Activated CD4-positive, alpha-beta T cell treated with anti-CD3 and anti-CD28 coated beads, Interleukin-2, amount 50 U/mL, for 1 hour (primary cell): Measurements from ENCODE around the gene RASGRF1.

Source experiments
- DNase-seq: peaks from one replicate; pipeline ENCODE4 v3.0.0-alpha.2; 2020

The RASGRF1 gene

DNA sequence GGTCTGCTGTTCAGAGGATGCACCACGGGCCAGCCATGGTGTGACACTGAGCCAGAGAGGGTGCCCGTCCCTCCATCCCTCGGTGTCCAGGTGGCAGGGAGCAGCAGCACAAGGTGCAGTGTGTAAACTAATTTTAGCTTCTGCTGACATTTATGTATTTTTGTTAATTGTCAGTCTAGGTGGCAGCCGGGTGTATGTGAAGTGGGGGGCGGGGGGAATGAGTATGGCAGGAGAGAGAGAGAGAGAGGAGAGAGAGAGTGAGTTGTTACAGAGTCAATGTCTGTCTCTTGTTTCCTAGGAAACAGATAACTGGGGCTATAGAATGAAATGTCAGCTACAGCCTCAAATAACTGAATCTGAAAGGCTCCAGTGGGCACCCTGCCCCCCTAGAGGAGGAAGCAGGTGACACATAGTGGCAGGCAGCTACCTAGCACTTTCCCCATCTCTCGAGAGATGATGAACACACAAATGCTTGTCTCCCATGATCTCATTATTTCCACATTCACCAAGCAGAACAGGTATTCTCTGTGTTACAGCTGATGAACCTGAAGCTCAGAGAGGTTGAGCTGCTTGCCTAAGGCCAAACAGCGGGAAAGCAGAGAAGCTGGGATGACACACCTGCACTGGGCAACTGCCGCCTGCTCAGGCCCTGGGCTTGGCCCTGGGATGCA is 24.7 kb downstream of the RASGRF1 start:
- DNase-seq = no peak

- DNase-seq = no peak
Observed at GRCh38 chr15:79065361-79065705, 25.2 kb downstream of the RASGRF1 start.

DNA sequence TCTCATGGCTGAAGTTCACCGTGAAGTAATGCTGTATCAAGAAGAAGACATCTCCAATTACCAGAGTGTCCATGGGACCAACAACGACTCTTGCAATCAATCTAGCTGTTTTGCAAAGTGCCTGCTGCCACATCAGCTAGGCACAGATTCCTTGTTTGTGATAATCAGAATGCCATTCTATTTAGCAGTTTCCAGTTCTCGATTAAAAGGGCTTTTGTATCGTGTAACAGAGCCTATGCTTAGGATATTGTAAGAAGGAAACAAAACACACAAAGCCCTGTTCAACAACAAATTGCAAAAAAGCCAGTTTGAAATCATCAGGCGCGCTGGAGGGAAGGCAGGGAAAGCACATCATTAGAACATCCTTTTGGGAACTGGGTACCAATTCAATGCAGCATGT is 26.1 kb downstream of the RASGRF1 start:
- no peak for DNase-seq

DNA sequence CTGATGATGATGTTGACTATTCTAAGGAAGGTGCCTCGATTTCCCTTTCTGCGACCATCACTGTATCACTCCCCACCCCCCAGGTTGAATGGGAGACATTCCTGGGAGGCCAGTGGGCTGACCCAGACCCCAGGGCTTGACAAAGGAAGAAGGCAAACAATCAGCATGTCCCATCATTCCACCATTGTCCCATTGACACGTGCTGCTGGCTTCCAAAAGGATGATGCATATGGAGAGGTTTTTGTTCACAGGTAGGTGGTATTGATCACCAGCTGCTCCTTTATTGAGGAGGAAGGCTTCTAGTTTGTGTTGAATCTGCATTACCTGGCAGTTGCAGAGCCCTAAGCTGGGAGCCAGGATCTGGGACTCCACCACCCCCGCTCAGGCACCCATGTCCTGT is 30.4 kb downstream of the RASGRF1 start:
- DNase-seq = no peak

- no peak for DNase-seq
Observed at GRCh38 chr15:79059081-79059572, 31.5 kb downstream of the RASGRF1 start.

DNA sequence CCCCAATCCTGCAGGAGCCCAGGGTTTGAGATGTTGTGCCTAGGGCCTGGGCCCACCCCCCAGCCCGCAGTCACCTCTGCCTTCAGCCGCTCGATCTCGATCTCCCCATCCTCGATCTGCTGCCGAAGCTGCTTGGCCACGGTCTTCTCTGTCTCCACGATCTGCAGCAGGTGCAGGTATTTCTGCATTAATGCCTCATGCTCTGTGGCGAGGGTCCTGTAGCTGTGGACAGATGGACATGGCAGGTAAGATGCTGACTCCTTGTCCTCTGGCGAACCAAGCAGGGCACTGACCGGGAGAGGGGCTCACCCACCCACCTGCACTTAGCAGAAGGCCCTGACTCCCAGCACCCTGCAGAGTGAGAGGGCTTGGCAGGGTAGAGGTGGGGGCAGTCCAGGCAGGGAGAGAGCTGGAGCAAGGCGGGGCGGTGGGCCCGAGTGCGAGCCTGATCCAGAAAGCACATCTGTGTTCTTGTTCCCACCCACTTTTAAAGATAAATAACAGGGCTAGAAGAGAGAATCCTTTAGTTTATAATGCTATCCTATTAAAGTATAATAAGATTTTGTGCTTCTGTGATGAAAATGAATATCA is 32.2 kb downstream of the RASGRF1 start:
- DNase-seq = no peak

DNA sequence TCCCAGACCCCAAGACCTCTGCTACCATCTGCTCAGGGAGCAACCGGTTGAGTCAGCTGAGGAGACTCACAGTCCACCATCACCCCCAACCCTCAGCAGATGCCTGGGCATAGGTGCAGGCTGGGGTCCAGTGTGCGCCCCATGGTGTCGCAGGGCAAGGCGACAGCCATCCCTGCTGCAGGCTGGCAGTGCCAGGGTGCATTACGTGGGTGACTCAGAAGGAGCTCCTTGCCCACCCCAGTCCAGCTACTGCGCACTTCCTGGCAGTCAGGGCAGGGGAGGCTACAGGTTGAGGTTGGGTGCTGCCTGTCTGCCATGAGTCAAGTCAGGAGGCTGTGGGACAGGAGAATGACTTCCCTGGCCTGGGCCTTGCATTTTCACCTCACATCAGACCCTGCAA is 33.5 kb downstream of the RASGRF1 start:
- no peak for DNase-seq

GRCh38 chr15:79054350-79054749 is 36.2 kb downstream of the RASGRF1 start:
- no peak for DNase-seq

DNA sequence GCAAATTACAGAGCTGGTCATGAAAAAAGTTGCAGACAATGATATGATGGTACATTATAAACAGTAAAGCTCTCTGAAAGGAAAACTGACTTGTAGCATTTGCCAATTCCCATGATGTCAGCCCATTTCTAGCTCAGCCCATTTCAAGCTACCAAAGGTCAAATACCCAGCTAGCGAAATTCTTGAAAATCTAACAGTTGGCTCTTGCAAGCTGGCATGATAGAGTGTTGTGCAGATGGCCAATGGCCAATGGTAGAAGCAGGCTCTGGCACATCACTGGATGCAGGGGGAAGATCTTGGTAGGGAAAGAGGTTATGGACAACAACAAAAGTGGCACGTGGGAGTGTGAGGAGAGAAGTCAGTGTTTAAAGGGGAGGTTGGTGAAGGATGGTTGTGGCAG is 36.7 kb downstream of the RASGRF1 start:
- DNase-seq = no peak

DNA sequence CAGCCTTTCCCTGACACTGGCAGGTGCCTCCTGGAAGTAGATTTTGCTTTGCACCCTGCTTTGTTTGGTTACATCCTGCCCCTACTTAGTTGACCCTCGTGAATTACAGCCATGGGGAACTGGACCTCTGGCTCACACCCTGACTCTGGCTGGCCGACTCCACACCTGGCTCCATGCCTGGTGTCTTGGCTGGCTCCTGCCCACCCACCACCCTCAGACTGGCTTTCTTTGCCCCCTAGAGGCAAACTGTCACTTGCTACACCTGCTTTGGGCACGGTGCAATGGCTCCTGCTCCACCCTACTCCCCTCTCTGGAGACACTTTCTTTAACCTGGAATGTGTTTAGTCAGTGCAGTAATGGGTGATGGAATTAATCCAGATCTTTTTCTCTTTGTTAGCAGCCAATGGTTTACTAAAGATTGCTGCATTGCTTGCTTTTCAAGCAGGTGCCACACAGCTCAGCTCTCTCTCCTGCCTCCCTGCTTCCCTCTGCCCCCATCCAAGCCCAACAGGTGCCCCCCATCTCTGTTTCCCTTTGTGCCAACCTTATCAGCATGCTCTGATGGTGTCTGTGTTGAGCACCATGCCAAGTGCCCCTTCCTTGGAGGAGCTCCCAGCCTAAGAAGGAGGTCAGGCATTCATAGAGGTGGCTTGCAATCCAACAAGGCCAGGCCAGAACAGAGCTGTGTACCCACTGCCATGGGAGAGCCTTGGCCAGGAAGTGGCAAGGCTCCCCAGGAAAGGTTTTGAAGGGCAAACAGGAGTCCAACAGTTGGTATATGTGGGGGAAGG is 38.4 kb downstream of the RASGRF1 start:
- DNase-seq = no peak

- DNase-seq = no peak
Observed at GRCh38 chr15:79051029-79051428, 39.6 kb downstream of the RASGRF1 start.

DNA sequence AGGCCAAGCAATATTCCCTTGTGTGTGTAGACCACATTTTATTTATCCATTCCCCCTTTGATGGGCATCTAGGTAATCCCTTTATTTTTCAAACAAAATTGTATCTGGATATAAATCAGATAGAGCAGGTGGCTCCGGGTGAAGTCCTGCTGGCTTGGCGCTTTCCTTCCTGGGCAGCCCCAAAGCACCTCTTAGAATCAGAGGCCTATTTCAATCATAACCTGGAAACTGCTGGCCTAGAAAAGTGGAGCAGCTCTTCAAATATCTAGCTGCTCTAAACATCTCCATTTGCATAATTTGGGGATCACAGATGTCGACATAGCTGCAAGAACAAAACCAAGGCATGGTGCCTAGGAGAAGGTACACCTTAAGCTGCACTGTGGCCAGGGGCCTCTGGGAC is 40.2 kb downstream of the RASGRF1 start:
- DNase-seq = no peak

GRCh38 chr15:79049416-79049815 is 41.2 kb downstream of the RASGRF1 start:
- no peak for DNase-seq

DNA sequence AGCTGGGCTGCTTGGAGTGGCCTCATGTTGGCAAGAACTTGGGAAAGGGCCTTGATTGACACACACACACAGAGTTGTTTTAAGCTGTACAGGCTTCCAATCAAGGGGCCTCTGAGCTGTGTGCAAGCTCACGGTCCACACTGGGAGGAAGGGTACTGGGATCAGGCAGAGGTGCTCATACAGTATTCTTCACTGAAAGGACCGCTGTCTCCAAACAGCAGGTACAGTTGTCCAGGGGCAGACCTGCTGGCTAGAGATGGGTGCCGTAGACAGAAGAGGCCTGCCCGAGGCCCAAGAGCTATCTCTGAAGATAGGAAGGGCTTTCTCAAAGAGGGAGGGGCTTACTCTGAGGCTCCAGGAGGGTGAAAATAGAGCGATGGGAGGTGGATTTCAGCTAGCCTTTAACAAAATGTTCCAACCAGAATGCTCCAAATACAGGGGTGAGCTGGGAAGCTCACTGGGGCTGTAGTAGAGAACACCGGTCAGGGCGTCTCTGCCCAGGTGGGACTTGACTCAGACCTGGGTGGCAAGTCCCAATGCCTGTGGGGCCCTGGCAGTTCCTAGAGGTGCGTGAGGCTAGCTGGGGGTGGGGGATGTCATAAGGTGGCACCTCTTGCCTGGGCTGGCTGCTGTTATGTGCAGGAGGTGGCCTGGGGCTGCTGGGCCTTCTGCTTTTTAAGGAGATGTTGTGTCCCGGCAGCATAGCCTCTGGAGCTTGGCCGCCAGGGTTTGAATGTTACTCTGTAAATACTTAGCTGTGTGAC is 42.7 kb downstream of the RASGRF1 start:
- DNase-seq = no peak

- DNase-seq = no peak
Observed at GRCh38 chr15:79046691-79047404, 43.7 kb downstream of the RASGRF1 start.

GRCh38 chr15:79045041-79045440 is 45.5 kb downstream of the RASGRF1 start:
- DNase-seq = no peak

DNA sequence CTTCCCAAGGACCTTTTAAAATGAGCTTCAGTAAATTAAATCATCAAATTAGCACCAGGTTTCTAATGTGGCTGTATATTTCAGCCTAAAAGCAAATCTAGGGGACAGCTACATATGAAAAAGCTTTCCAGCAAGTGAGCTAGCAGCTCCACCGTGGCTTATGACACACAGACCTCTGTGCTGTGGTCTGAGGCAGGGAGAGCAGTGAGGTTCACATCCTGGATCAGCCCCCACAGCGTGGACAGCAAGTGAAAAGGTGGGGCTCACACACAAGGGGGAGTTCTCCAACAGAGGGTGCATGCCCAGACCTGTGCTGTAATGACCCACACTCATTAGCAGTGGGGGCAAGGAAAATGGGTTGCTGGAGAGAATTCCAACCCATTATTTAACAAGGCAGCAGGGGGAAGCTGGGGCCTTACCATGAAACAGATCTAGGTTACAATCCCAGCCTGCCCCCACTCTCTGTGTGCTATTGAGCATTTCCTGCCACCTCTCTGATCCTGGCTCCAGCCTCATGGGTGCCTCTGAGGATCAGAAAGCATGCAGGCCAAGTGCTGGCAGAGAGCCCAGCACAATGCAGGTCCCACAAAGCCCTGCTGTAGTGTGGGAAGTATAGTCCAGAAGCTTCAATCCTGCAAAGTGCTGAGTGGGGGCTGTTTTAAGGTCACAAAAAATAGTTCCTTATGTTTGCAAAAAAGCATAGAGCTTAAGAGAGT is 48.2 kb downstream of the RASGRF1 start:
- DNase-seq = no peak

- DNase-seq = no peak
Observed at GRCh38 chr15:79041601-79042168, 48.9 kb downstream of the RASGRF1 start.

- DNase-seq = no peak
Observed at GRCh38 chr15:79037848-79038247, 52.7 kb downstream of the RASGRF1 start.

GRCh38 chr15:79036323-79036722 is 54.3 kb downstream of the RASGRF1 start:
- DNase-seq = no peak

GRCh38 chr15:79035814-79036213 is 54.8 kb downstream of the RASGRF1 start:
- no peak for DNase-seq
